ENCODE data around the gene KIRREL3.
A peak's percentile ranks its signal among the peaks of the same experiment; 100 is the strongest.

Gene KIRREL3

DNA sequence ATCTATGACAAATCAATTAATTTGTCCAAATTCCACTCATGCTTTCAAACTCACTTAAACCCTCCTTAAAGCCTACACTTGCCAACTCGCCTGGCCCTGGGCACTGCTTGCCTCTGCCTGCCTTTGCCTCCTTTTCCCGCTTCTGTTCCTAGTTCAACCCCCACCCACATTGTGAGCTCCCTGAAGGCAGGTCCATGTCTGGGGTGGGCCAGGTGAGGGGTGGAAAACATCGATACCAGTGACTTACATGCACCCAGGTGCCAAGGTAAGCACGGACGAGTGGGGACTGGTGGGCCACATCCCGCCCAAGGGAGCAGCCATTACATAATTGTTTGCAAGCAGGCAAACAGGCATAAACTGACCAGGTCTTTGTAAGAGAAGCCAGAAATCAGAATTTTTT is 498.9 kb downstream of the KIRREL3 start:
- H3K36me3 ChIP-seq (ENCODE audit: control insufficient read depth, insufficient read depth, low read length) = no peaks in the 10 kb centered on the region
- H3K4me1 ChIP-seq (ENCODE audit: control insufficient read depth, insufficient read depth, low read length) = peaks cover 33% of the 10 kb centered on the region
- H3K9ac ChIP-seq (ENCODE audit: low read depth, low read length) = no peak overlapping the region
- H3K4me3 ChIP-seq (ENCODE audit: low read depth, low read length) = no peak overlapping the region
- H3K27me3 ChIP-seq (ENCODE audit: control insufficient read depth, insufficient read depth, low read length) = no peaks in the 10 kb centered on the region
- no peak overlapping the region for H3K27ac ChIP-seq (ENCODE audit: low read depth, low read length)
- no peaks in the 10 kb centered on the region for H3K9me3 ChIP-seq (ENCODE audit: control insufficient read depth, insufficient read depth, low read length)

DNA sequence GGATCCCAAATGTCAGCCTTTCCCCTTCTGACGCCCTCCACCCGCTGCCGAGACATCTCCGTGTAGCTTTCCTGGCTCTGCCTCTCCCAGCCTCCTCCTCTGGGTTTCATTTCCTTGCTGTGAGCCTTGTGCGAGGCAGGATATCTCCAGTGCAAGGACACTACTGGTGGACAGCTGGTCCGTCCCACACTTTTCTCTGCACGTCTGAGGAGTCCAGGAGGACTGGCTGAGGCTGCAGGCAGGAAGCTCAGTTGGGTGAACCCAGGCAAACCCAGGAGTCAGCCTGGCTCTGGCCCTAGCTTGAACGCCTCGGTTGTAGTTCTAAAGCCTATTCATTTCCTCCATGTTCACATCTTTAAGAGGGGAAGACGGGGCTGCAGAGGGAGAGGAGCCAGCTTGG is 499.6 kb downstream of the KIRREL3 start:
- H3K27me3 ChIP-seq (ENCODE audit: control insufficient read depth, insufficient read depth, low read length) = no peaks in the 10 kb centered on the region
- H3K4me1 ChIP-seq (ENCODE audit: control insufficient read depth, insufficient read depth, low read length) = peaks cover 35% of the 10 kb centered on the region
- H3K27ac ChIP-seq (ENCODE audit: low read depth, low read length) = no peak overlapping the region
- no peaks in the 10 kb centered on the region for H3K36me3 ChIP-seq (ENCODE audit: control insufficient read depth, insufficient read depth, low read length)
- H3K9me3 ChIP-seq (ENCODE audit: control insufficient read depth, insufficient read depth, low read length) = no peaks in the 10 kb centered on the region
- H3K4me3 ChIP-seq (ENCODE audit: low read depth, low read length) = no peak overlapping the region
- no peak overlapping the region for H3K9ac ChIP-seq (ENCODE audit: low read depth, low read length)

DNA sequence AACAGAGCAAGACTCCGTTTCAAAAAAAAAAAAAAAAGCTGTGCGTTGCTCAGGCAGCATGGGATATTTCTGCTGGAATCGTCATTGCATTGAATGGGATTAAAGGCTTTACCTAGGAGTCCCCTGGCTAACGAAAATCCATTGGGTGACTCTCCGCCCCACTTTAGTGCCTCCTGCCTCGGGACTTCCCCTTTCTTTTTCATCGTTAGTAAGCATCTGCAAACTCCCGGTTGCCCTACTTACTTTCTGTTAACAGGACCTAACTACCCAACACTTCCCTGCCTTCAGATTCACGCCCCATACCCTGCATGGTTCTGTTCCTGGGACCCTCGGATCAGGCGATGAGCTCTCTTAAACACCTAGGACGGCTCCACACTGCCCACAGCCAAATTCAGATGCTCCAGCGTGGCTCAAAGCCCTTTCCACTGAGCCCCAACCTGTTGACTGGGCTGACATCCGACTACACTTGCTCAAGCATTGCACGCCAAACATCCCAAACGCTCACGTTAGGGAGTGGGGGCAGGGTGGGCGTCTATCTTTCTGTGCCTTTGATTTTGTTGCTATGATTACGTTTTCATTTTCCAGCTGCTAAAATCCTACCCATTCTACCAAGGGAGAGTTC is 501.3 kb downstream of the KIRREL3 start:
- Histone ChIP-seq H3K27me3 (ENCODE audit: control insufficient read depth, insufficient read depth, low read length) (no peaks in the 10 kb centered on the region), H3K4me3 (ENCODE audit: low read depth, low read length) (no peak overlapping the region), H3K36me3 (ENCODE audit: control insufficient read depth, insufficient read depth, low read length) (no peaks in the 10 kb centered on the region), H3K27ac (ENCODE audit: low read depth, low read length) (no peak overlapping the region), H3K9me3 (ENCODE audit: control insufficient read depth, insufficient read depth, low read length) (no peaks in the 10 kb centered on the region), H3K4me1 (ENCODE audit: control insufficient read depth, insufficient read depth, low read length) (peaks cover 44% of the 10 kb centered on the region), H3K9ac (ENCODE audit: low read depth, low read length) (no peak overlapping the region)

DNA sequence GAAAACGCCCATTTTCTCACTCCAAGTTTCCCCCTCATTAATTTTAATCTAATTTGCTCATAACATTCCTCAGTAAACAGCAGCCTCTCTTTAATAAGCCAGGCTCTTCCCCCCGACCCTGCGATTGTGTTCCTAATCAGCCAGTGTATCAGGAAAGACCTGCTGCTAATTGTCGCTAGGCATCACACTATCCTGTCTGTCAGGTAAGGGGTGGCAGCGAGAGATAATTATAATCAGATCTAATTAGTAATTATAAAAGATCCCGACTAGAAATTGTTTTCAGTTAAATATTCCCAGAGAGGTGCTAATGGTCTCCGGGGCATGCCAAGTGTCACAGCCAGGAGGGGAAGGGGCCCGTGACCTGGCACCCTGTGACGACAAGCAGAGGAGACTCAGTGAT is 502.3 kb downstream of the KIRREL3 start:
- H3K27me3 ChIP-seq (ENCODE audit: control insufficient read depth, insufficient read depth, low read length) = no peaks in the 10 kb centered on the region

DNA sequence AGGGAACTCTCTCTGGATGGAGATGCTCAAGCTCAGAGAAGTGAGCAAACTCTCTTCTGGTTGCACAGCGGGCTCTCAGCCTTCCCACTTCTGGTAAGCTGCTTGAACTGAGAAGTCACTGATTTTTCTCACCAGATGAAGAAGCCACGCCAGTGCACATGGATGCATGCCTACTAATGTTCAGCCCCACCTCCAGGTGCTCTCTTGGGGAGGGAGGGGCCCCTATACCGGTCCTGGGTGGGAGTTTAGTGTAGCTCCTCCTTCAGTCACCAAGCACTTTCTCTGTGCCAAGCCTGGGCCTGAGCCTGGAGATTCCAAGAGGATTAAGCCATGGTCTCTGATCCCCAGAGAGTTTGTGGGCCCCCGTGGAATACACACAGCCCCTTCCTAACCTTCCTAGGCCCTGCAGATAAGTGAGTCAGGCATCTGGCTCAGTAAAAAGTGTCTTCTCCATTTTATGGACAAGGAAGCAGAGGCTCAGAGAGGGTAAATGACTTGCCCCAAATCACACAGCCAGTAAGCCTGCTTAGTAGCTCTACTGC is 502.9 kb downstream of the KIRREL3 start:
- no peak overlapping the region for H3K9ac ChIP-seq (ENCODE audit: low read depth, low read length)
- H3K27me3 ChIP-seq (ENCODE audit: control insufficient read depth, insufficient read depth, low read length) = no peaks in the 10 kb centered on the region
- H3K27ac ChIP-seq (ENCODE audit: low read depth, low read length) = no peak overlapping the region
- no peaks in the 10 kb centered on the region for H3K36me3 ChIP-seq (ENCODE audit: control insufficient read depth, insufficient read depth, low read length)
- peaks cover 33% of the 10 kb centered on the region for H3K4me1 ChIP-seq (ENCODE audit: control insufficient read depth, insufficient read depth, low read length)
- no peak overlapping the region for H3K4me3 ChIP-seq (ENCODE audit: low read depth, low read length)
- H3K9me3 ChIP-seq (ENCODE audit: control insufficient read depth, insufficient read depth, low read length) = no peaks in the 10 kb centered on the region

More for the DNA sequence above, 502.3 kb downstream of the KIRREL3 start:
- Histone ChIP-seq H3K9ac (ENCODE audit: low read depth, low read length) (no peak overlapping the region), H3K9me3 (ENCODE audit: control insufficient read depth, insufficient read depth, low read length) (no peaks in the 10 kb centered on the region), H3K4me3 (ENCODE audit: low read depth, low read length) (no peak overlapping the region), H3K4me1 (ENCODE audit: control insufficient read depth, insufficient read depth, low read length) (peaks cover 39% of the 10 kb centered on the region), H3K36me3 (ENCODE audit: control insufficient read depth, insufficient read depth, low read length) (no peaks in the 10 kb centered on the region), H3K27ac (ENCODE audit: low read depth, low read length) (no peak overlapping the region)

DNA sequence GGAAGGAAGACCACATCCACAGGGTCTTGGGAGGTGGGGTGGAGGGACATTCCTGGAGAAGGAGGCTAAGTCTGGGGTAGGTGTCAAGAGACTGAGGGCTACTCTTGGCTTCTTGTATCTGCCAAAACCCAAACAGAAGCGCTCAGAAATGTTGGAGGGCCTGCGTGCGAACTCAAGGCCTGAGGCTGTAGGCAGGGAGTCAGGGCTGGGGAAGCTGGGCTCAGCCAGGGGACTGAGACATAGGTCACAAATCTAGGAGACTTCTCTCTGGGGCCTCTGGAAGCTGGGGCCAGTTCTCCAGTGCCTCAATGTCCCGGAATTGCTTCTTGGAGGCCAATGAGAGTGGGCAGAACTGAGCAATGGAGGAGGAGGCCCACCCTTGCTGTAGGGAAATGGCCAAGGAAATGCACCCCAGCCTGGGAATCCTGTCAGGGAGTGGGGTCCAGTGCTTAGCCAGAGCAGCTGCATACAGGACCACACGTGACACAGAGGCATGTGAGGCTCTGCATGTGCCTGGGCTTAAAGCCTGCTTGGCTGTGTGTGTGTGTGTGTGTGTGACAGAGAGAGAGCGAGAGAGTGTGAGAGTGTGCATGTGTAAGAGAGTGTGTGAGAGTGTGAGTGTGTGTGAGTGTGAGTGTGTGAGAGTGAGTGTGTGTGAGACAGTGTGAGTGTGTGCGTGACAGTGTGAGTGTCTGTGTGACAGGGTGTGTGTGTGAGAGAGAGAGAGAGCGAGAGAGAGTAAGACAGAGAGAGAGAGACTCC is 503.8 kb downstream of the KIRREL3 start:
- H3K9me3 ChIP-seq (ENCODE audit: control insufficient read depth, insufficient read depth, low read length) = no peaks in the 10 kb centered on the region
- no peak overlapping the region for H3K27ac ChIP-seq (ENCODE audit: low read depth, low read length)
- no peaks in the 10 kb centered on the region for H3K27me3 ChIP-seq (ENCODE audit: control insufficient read depth, insufficient read depth, low read length)
- H3K9ac ChIP-seq (ENCODE audit: low read depth, low read length) = no peak overlapping the region
- H3K4me3 ChIP-seq (ENCODE audit: low read depth, low read length) = no peak overlapping the region
- peaks cover 26% of the 10 kb centered on the region for H3K4me1 ChIP-seq (ENCODE audit: control insufficient read depth, insufficient read depth, low read length)
- no peaks in the 10 kb centered on the region for H3K36me3 ChIP-seq (ENCODE audit: control insufficient read depth, insufficient read depth, low read length)

DNA sequence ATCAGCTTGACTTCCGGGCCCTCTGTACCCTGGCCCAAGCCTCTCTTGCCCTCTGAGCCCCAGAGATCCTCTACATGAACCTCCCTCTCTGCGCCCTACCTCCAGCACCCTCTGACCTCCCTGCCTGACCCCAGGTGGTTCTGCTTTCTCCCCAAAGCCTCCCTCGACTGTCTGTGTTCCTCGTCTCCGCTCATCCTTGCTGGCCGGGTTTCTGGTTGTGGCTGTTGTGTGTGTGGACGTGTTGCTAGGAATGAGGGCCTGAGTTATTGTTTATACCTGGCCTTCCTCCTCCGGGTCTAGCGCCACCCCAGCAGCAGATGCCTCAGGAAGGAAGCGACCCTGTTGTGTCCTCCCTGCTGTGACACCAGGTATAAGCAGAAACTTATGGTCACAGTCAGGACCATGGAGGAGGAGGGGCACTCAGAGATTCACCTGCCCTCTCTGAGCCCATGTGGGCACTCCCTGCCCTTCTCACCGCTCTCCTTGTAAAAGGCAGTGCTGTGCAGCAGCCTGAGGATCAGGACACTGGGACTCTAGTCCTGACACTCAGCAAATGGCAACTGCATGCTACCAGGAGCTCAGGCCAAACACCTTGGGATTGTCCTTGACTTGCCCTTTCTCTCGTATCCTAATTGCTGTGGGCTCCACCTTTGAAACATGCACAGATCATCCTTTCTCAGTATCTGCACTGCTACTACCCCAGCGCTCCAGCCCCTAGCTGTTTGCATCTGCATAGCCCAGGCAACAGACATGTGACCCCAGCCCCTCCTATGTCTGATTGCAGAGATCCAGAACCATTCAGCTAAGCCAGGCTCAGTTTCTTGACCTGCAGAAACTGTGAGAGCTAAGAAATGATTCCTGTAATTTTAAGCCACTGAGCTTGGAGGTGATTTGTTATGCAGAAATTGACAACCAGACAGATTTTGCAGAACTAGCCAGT is 505.0 kb downstream of the KIRREL3 start:
- Histone ChIP-seq H3K27me3 (ENCODE audit: control insufficient read depth, insufficient read depth, low read length) (no peaks in the 10 kb centered on the region), H3K9ac (ENCODE audit: low read depth, low read length) (no peak overlapping the region), H3K4me1 (ENCODE audit: control insufficient read depth, insufficient read depth, low read length) (peaks cover 28% of the 10 kb centered on the region), H3K27ac (ENCODE audit: low read depth, low read length) (no peak overlapping the region), H3K4me3 (ENCODE audit: low read depth, low read length) (no peak overlapping the region), H3K36me3 (ENCODE audit: control insufficient read depth, insufficient read depth, low read length) (no peaks in the 10 kb centered on the region), H3K9me3 (ENCODE audit: control insufficient read depth, insufficient read depth, low read length) (no peaks in the 10 kb centered on the region)

DNA sequence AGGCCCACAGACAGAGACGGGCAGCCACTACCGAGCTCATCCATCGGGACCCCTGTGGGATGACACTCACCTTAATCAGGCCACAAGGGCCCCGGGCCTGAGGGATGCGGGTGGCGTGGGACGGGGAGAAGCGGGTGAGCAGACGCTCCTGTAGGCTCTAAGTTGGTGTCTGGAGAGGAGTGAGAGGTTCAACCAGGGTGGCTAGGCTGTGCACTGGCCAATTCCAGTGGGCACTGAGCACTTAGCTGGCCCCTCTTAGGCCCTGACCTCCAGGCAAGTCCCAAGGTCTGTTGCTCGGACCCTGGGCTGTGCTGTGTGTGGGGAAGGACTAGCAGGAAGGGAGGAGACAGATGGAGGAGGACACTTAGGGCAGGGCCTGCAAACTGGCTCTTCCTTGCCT is 505.7 kb downstream of the KIRREL3 start:
- Histone ChIP-seq H3K4me1 (ENCODE audit: control insufficient read depth, insufficient read depth, low read length) (peaks cover 24% of the 10 kb centered on the region), H3K27ac (ENCODE audit: low read depth, low read length) (no peak overlapping the region), H3K9ac (ENCODE audit: low read depth, low read length) (no peak overlapping the region), H3K36me3 (ENCODE audit: control insufficient read depth, insufficient read depth, low read length) (no peaks in the 10 kb centered on the region), H3K27me3 (ENCODE audit: control insufficient read depth, insufficient read depth, low read length) (no peaks in the 10 kb centered on the region), H3K4me3 (ENCODE audit: low read depth, low read length) (no peak overlapping the region), H3K9me3 (ENCODE audit: control insufficient read depth, insufficient read depth, low read length) (no peaks in the 10 kb centered on the region)

DNA sequence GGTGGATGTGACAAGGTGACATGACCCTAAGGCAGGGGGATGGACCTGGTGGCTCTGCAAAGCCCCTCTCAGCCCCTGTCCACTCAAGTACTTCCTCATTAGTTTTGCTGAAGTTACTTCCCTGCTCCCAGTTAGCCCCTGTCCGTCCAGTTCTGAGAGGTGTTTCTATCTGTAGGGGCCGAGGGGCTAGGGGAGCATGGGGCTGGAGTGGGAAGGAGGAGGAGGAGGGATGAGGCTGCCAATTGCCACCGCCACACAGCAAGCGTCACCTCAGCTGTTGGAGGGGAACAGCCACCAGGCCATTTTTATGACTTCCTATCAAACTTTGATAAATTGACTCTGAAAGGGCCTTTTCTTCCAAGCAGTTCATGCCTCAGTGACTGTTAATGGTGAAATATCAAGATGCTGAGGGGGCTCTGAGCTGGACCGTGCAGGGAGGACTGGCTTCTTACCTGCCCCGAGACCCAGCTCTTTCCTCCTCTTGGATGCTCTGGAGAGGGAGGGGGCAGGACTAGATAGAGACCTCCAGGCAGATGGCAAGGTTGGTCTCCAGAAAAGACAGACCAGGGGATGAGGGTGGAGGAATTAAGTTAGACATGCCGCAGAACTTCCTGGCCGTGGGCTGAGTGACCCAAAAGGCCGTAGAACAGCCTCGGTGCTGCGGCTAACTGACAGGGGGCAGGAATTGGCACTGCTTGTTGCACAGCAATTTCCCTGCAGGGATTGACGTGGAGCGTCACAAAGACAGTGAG is 508.1 kb downstream of the KIRREL3 start:
- Histone ChIP-seq H3K4me3 (ENCODE audit: low read depth, low read length) (no peak overlapping the region), H3K9ac (ENCODE audit: low read depth, low read length) (no peak overlapping the region), H3K36me3 (ENCODE audit: control insufficient read depth, insufficient read depth, low read length) (no peaks in the 10 kb centered on the region), H3K27ac (ENCODE audit: low read depth, low read length) (no peak overlapping the region), H3K4me1 (ENCODE audit: control insufficient read depth, insufficient read depth, low read length) (peaks cover 17% of the 10 kb centered on the region), H3K27me3 (ENCODE audit: control insufficient read depth, insufficient read depth, low read length) (no peaks in the 10 kb centered on the region), H3K9me3 (ENCODE audit: control insufficient read depth, insufficient read depth, low read length) (no peaks in the 10 kb centered on the region)

DNA sequence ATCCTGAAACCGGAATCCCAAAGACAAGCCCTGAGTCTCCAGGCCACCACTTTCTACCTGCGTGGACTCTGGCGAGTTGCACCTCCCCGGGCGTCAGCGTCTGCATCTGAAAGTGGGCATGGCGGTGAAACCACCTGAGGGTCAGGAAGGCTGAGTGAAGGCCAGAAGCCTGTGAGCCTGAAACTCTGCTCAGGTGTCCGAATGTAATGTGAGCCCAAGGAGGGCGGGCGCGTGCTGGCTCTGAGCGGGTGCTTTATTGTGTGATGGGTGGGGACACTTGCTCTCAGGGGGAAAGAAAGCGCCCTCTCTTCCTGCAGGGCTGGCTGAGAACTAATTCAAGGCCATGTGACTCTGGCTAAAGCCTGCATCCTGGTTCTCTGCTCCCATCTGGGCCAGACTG is 509.5 kb downstream of the KIRREL3 start:
- no peaks in the 10 kb centered on the region for H3K27me3 ChIP-seq (ENCODE audit: control insufficient read depth, insufficient read depth, low read length)

More for the DNA sequence above, 509.5 kb downstream of the KIRREL3 start:
- H3K9ac ChIP-seq (ENCODE audit: low read depth, low read length) = 0 out of 2 replicates have a peak overlapping the region, but pooled peaks have one; percentile 20
- no peaks in the 10 kb centered on the region for H3K36me3 ChIP-seq (ENCODE audit: control insufficient read depth, insufficient read depth, low read length)
- no peak overlapping the region for H3K4me3 ChIP-seq (ENCODE audit: low read depth, low read length)
- no peaks in the 10 kb centered on the region for H3K9me3 ChIP-seq (ENCODE audit: control insufficient read depth, insufficient read depth, low read length)
- H3K27ac ChIP-seq (ENCODE audit: low read depth, low read length) = no peak overlapping the region
- peaks cover 15% of the 10 kb centered on the region for H3K4me1 ChIP-seq (ENCODE audit: control insufficient read depth, insufficient read depth, low read length)

Data from HUES48 (cell line).